Measurements from ENCODE around the gene ZNF101.
"Not testable (repeated sequence)": the region's sequence is repeated elsewhere in the genome, so short reads cannot be mapped to it uniquely, and the experiment has no call there.

The ZNF101 gene

GRCh38 chr19:19661675-19662251 is 6.9 kb upstream of the ZNF101 start:
- DNase-seq (ENCODE audit: low read depth): no peak

- no peak for DNase-seq (ENCODE audit: low read depth)
Measured at GRCh38 chr19:19662344-19662743, 6.3 kb upstream of the ZNF101 start.

- DNase-seq (ENCODE audit: low read depth): no peak
Measured at GRCh38 chr19:19662871-19663255, 5.8 kb upstream of the ZNF101 start.

GRCh38 chr19:19663256-19664120 is 5.2 kb upstream of the ZNF101 start, which contains the start of gene ATP13A1:
TSS of gene ATP13A1 (minus strand) at chr19:19663676. CDS start at chr19:19663666, 10 bp downstream.
- peak; percentile 94 for DNase-seq (ENCODE audit: low read depth)

GRCh38 chr19:19665420-19665948 is 3.2 kb upstream of the ZNF101 start:
- DNase-seq (ENCODE audit: low read depth): not testable (repeated sequence)

- no peak for DNase-seq (ENCODE audit: low read depth)
Measured at GRCh38 chr19:19670070-19670551, 1.5 kb downstream of the ZNF101 start.

- DNase-seq (ENCODE audit: low read depth): no peak
Measured at GRCh38 chr19:19672816-19673215, 4.2 kb downstream of the ZNF101 start.

GRCh38 chr19:19674315-19674714 is 5.7 kb downstream of the ZNF101 start:
- no peak for DNase-seq (ENCODE audit: low read depth)

GRCh38 chr19:19677579-19677978 is 8.9 kb downstream of the ZNF101 start:
- DNase-seq (ENCODE audit: low read depth): no peak

- DNase-seq (ENCODE audit: low read depth): no peak
Measured at GRCh38 chr19:19679176-19680073, 10.8 kb downstream of the ZNF101 start.

- DNase-seq (ENCODE audit: low read depth): not testable (repeated sequence)
Measured at GRCh38 chr19:19686119-19686518, 17.5 kb downstream of the ZNF101 start.

- no peak for DNase-seq (ENCODE audit: low read depth)
Measured at GRCh38 chr19:19686580-19686979, 17.9 kb downstream of the ZNF101 start.

- DNase-seq (ENCODE audit: low read depth): no peak
Measured at GRCh38 chr19:19687090-19687489, 18.5 kb downstream of the ZNF101 start.

- not testable (repeated sequence) for DNase-seq (ENCODE audit: low read depth)
Measured at GRCh38 chr19:19689023-19689422, 20.4 kb downstream of the ZNF101 start.

GRCh38 chr19:19691683-19692082 is 23.0 kb downstream of the ZNF101 start:
- no peak for DNase-seq (ENCODE audit: low read depth)

GRCh38 chr19:19696386-19696785 is 27.7 kb downstream of the ZNF101 start:
- no peak for DNase-seq (ENCODE audit: low read depth)

GRCh38 chr19:19697589-19697988 is 28.9 kb downstream of the ZNF101 start:
- no peak for DNase-seq (ENCODE audit: low read depth)

GRCh38 chr19:19700493-19700892 is 31.9 kb downstream of the ZNF101 start:
- DNase-seq (ENCODE audit: low read depth): not testable (repeated sequence)

- no peak for DNase-seq (ENCODE audit: low read depth)
Measured at GRCh38 chr19:19704836-19705235, 36.2 kb downstream of the ZNF101 start.

GRCh38 chr19:19710506-19710905 is 41.9 kb downstream of the ZNF101 start:
- no peak for DNase-seq (ENCODE audit: low read depth)

GRCh38 chr19:19711306-19711933 is 42.8 kb downstream of the ZNF101 start:
- DNase-seq (ENCODE audit: low read depth): no peak
